ENCODE data around the gene KCNH1. TPM values are rescaled to one million over a fixed set of nuclear protein-coding genes. Genes with fewer than 3 reads are reported as not detected.

Gene KCNH1
- total and polyA plus RNA-seq, 3 donors from 2014 or later, result 1.5 to 4.2 (median 2.8) TPM

GRCh38 chr1:210705086-210705485, 428.9 kb downstream of the KCNH1 start:
- no peak for DNase-seq
- intact Hi-C loops (cut with DNase I; ENCODE audit: low total_unique reads), result no loop called here
- TF ChIP-seq CTCF (IDR thresholded peaks at IDR 0.05), result no peak
- no peak for TF ChIP-seq POLR2A (IDR thresholded peaks at IDR 0.05)
- Histone ChIP-seq H3K27me3 (no peaks in the 10 kb centered on the region), H3K4me1 (no peaks in the 10 kb centered on the region), H3K36me3 (ENCODE audit: low read depth, missing control alignments) (no peaks in the 10 kb centered on the region), H3K27ac (no peak overlapping the region), H3K9me3 (no peaks in the 10 kb centered on the region), H3K4me3 (no peak overlapping the region)
- 88% methylated on average over 3 of the region's 3 CpGs for WGBS, 2 donors

- no peak for TF ChIP-seq POLR2A (IDR thresholded peaks at IDR 0.05)
- TF ChIP-seq CTCF (IDR thresholded peaks at IDR 0.05), result no peak
- Histone ChIP-seq H3K27me3 (no peaks in the 10 kb centered on the region), H3K9me3 (no peaks in the 10 kb centered on the region), H3K36me3 (ENCODE audit: low read depth, missing control alignments) (no peaks in the 10 kb centered on the region), H3K27ac (no peak overlapping the region), H3K4me3 (no peak overlapping the region), H3K4me1 (no peaks in the 10 kb centered on the region)
- no peak for DNase-seq
- WGBS, 2 donors, result 84 to 93% methylated on average over 2 of the region's 2 CpGs
- intact Hi-C loops (cut with DNase I; ENCODE audit: low total_unique reads), result no loop called here
Observed at GRCh38 chr1:210703593-210703992, 430.4 kb downstream of the KCNH1 start.

GRCh38 chr1:210702506-210702905, 431.4 kb downstream of the KCNH1 start:
- TF ChIP-seq POLR2A (IDR thresholded peaks at IDR 0.05) (no peak), CTCF (IDR thresholded peaks at IDR 0.05) (no peak)
- no peaks in the 10 kb centered on the region for H3K27me3 ChIP-seq
- H3K36me3 ChIP-seq (ENCODE audit: low read depth, missing control alignments), result no peaks in the 10 kb centered on the region
- no peaks in the 10 kb centered on the region for H3K9me3 ChIP-seq
- 95 to 98% methylated on average over 2 of the region's 2 CpGs for WGBS, 2 donors
- intact Hi-C loops (cut with DNase I; ENCODE audit: low total_unique reads), result no loop called here
- no peak for DNase-seq
- no peak overlapping the region for H3K4me3 ChIP-seq
- H3K27ac ChIP-seq, result no peak overlapping the region
- H3K4me1 ChIP-seq, result no peaks in the 10 kb centered on the region

- Histone ChIP-seq H3K4me3 (no peak overlapping the region), H3K36me3 (ENCODE audit: low read depth, missing control alignments) (no peaks in the 10 kb centered on the region), H3K27ac (no peak overlapping the region), H3K27me3 (no peaks in the 10 kb centered on the region), H3K9me3 (no peaks in the 10 kb centered on the region), H3K4me1 (no peaks in the 10 kb centered on the region)
- intact Hi-C loops (cut with DNase I; ENCODE audit: low total_unique reads), result no loop called here
- no peak for DNase-seq
- TF ChIP-seq CTCF (IDR thresholded peaks at IDR 0.05) (no peak), POLR2A (IDR thresholded peaks at IDR 0.05) (no peak)
- 46 to 58% methylated on average over 2 of the region's 2 CpGs for WGBS, 2 donors
Observed at GRCh38 chr1:210700511-210700910, 433.4 kb downstream of the KCNH1 start.

GRCh38 chr1:210700083-210700482, 433.9 kb downstream of the KCNH1 start:
- no peaks in the 10 kb centered on the region for H3K9me3 ChIP-seq
- TF ChIP-seq POLR2A (IDR thresholded peaks at IDR 0.05) (no peak), CTCF (IDR thresholded peaks at IDR 0.05) (no peak)
- intact Hi-C loops (cut with DNase I; ENCODE audit: low total_unique reads), result no loop called here
- WGBS, 2 donors, result 77 to 90% methylated on average over 1 of the region's 1 CpG
- no peaks in the 10 kb centered on the region for H3K4me1 ChIP-seq
- H3K27ac ChIP-seq, result no peak overlapping the region
- no peak for DNase-seq
- no peaks in the 10 kb centered on the region for H3K27me3 ChIP-seq
- H3K4me3 ChIP-seq, result no peak overlapping the region
- no peaks in the 10 kb centered on the region for H3K36me3 ChIP-seq (ENCODE audit: low read depth, missing control alignments)

All from testis (tissue), 3 donors.